Globus pallidus (tissue), 1 donor: ENCODE data around the gene CCL14.
"Not testable (repeated sequence)": the region's sequence is repeated elsewhere in the genome, so short reads cannot be mapped to it uniquely, and the experiment has no call there.

Source experiments
- DNase-seq: peaks from one replicate; pipeline ENCODE4 v3.0.0-alpha.2; 2015; ENCODE audit warnings: low spot score

The CCL14 gene

GRCh38 chr17:35986643-35987042, at the start of gene CCL14:
TSS of gene CCL14 (minus strand) at chr17:35986729. CDS start at chr17:35986649, 80 bp downstream.
- no peak for DNase-seq

DNA sequence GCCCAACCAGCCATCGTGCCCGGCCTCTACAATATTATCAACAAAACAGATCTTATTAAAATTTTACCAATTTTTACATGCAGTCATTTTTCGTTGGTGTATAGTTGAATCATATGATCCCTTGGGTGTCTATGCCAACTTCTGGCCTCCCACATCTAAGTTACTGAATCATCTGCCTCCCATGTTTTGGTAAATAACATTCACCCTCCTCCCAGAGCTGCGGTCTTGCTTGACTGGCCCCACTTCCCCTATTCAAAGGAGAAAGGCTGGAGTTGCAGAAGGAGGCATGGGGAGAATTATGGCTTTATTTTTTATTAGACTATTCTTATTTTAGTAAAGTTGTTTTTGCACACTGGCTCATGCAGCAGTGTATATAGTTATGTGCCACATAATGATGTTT, 49.7 kb upstream of the CCL14 start:
- no peak for DNase-seq

- no peak for DNase-seq
Measured at GRCh38 chr17:36034127-36034526, 47.6 kb upstream of the CCL14 start.

DNA sequence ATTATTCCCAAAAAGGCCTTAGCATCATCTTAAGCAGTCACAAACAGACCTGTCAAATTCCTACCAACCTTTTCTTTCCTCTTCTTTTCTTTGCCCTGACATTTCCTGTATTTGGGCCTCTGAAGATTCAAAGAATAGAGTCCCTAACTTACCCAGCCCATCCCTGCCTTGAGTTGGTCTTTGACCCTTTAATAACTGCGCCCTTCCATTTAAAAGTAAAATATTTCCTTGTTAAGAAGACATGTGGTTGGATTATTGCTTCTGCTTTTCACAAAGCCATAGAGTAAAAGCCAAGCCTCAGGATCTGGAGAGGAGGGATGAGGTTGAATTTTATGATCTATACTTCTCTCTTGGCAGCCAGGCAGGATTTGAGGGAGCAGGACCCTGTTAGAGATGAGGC, 44.4 kb upstream of the CCL14 start:
- no peak for DNase-seq

DNA sequence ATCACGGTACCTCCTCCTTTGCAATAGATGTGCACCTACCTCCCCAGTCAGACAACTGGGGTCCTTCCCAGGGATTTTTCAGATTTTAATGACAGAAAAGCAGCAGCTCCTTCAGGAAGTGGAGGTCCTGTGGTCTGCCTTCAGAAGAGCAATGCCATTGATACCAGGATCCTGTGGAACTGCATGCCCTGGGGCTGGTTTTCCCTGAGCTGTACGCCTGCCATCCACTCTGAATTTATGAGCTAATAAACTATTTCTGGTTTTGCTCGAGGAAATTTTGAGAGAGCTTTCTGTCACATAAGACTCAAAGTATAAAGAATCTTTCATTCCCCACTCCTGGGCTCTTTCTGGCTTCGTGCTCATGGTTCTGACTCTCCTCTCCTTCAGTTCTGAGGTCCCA, 41.2 kb upstream of the CCL14 start:
- no peak for DNase-seq

DNA sequence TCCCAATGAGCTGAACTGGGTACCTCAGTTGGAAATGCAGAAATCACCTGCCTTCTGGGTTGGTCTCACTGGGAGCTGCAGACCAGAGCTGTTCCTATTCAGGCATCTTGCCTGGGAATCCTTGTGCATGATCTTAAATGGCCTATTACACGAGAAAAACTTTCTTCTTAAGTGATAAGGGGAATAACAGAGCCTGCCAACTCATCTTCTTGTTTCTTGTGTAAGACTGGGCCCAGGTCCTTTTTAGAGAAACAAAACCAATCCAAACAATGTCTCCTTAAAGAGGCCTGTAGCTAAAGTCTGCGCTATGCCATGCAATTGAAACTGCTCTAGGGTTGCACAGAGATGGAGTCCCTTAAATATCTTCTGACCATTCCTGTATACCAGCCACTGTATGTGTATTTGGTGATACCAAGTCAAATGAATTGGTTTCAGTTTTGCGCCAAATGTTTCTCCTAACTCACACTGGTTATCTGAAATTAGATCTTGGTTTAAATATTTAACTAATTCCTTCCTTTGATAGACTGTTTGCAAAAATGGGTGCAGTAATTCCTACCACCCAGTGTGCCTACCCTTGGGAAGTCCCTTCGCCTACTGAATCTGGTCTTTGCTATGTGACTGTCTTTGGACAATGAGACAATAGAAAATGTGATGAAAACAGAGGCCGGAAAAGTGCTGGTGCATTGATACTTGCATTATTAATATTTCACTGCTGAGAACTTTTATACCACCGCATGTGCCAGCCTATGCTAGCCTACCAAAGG, 37.8 kb upstream of the CCL14 start:
- no peak for DNase-seq

GRCh38 chr17:36019423-36019822, 32.9 kb upstream of the CCL14 start:
- no peak for DNase-seq

DNA sequence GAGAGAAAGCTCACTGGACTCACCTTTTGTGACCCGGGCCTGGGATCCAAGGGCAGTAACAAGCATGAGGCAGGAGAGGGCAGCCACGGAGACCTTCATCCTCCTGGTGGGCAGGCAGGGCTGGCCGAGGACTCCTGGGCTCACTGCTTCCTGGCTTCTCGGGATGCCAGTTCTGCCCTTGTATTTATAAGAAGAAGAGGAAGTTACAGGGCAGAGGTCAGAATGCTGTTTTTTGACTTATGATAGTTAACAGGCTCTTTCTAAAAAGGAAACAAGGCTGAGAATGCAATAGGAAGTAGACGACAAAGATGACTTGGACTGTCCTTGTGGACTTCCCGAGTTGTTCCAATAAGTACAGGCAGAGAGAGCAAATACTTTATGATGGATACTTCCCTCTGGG, 31.3 kb upstream of the CCL14 start, which contains the start of gene CCL23:
TSS of gene CCL23 (minus strand) at position 174 of the 400 bp plus-strand sequence. CDS start at position 99, 75 bp downstream.
- no peak for DNase-seq

DNA sequence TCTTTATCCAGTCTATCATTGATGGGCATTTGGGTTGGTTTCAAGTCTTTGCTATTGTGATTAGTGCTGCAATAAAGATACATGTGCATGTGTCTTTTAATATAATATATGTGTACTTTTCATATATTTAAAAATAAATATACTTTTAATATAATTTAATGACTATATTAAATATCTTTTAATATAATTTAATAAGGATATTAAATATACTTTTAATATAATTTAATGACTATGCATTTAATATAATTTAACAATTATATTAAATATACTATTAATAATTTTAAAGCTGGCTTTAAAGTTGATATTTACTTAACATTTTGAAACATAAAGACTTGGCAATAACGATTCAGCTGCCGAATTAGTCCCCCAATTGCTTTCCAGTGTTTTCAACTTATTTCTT, 30.0 kb upstream of the CCL14 start:
- DNase-seq: no peak

DNA sequence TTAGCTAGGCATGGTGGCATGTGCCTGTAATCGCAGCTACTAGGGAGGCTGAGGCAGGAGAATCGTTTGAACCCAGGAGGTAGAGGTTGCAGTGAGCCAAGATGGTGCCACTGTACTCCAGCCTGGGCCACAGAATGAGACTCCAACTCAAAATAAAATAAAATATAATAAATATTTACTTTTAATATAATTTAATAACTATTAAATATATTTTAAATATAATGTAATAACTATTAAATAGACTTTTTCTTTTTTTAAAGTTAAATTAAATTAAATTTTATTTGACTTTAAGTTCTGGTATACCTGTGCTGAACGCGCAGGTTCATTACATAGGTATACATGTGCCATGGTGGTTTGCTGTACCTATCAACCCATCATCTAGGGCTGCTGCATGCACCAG, 29.4 kb upstream of the CCL14 start:
- DNase-seq: not testable (repeated sequence)

DNA sequence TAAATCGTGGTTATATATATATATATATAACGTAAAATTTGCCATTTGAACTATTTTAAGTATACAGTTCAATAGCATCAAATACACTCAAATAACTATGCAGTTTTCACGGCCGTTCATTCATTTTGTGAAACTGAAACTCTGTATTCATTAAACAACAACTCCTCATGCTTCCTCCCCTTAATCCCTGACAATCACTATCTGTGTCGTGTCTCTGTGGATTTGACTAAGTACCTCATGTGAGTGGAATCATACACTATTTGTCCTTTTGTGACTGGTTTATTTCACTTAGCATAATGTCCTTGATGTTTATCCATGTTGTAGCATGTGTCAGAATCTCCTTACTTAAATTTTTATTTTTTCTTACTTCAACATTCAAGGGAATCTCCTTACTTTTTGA, 28.4 kb upstream of the CCL14 start:
- no peak for DNase-seq

DNA sequence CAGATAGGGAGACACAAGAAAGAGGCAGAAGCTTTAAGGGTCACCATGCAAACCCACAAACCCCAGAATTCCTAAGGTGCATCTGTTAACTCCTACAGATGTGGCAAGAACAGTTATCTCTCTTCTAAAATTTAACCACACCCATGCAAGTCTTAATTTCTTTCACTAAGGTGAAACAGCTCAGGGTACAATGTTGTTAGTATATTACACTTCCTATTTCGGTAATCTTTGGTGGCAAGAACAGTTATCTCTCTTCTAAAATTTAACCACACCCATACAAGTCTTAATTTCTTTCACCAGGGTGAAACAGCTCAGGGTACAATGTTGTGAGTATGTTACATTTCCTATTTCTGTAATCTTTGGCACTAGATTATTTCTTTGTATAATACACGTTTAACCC, 24.7 kb upstream of the CCL14 start:
- DNase-seq: no peak

- no peak for DNase-seq
Measured at GRCh38 chr17:36008998-36009665, 22.6 kb upstream of the CCL14 start.

DNA sequence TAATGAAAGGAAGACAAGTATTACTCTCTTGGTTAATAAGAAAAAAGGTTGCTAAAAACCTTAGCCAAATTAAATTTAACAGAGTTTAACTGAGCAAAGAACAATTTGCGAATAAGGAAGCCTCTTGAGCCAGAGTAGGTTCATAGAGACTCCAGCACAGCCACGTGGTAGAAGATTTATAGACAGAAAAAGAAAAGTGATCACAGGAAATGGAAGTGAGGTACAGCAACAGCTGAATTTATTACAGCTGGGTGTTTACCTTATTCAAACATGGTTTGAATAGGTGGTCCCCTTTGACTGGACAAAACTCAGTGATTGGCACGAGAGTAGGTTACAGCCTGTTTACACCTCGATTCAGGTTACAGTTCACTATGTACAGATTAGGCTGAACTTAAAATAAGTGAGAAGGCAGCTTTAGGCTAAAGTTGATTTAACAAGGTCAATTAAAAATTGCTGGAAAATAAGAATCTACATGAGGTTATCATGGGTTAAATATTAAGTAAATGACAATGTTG, 18.1 kb upstream of the CCL14 start:
- no peak for DNase-seq

GRCh38 chr17:36002631-36003030, 16.1 kb upstream of the CCL14 start:
- no peak for DNase-seq

GRCh38 chr17:36001862-36002603, 15.5 kb upstream of the CCL14 start:
- DNase-seq: no peak

- DNase-seq: no peak
Measured at GRCh38 chr17:36001110-36001771, 14.7 kb upstream of the CCL14 start, which contains the start of gene CCL15. TSS of gene CCL15 (minus strand) at chr17:36001553. CDS start at chr17:36001492, 61 bp downstream.

- no peak for DNase-seq
Measured at GRCh38 chr17:36000732-36001109, 14.2 kb upstream of the CCL14 start.

GRCh38 chr17:35998756-35999155, 12.2 kb upstream of the CCL14 start:
- DNase-seq: no peak

- DNase-seq: no peak
Measured at GRCh38 chr17:35998018-35998545, 11.6 kb upstream of the CCL14 start.

DNA sequence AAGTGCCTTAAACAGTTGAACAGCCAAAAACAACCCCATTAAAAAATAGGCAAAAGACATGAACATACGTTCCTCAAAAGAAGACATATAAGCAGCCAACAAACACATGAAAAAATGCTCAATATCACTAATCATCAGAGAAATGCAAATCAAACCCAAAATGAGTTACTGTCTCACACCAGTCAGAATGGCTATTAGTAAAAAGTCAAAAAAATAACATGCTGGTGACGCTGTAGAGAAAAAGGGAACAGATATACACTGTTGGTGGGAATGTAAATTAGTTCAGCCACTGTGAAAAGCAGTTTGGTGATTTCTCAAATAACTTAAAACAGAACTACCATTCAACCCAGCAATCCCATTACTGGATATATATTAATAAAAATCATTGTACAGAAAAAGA, 8.8 kb upstream of the CCL14 start:
- DNase-seq: not testable (repeated sequence)

GRCh38 chr17:35991075-35991474, 4.5 kb upstream of the CCL14 start:
- DNase-seq: no peak
